Activated CD8-positive, alpha-beta memory T cell treated with anti-CD3 and anti-CD28 coated beads for 36 hours (primary cell): ENCODE measurements around the gene GLRA3. TPM values are rescaled to one million over a fixed set of nuclear protein-coding genes. Genes with fewer than 3 reads are reported as not detected.
"Not testable (repeated sequence)": the region's sequence is repeated elsewhere in the genome, so short reads cannot be mapped to it uniquely, and the experiment has no call there.

Experiments
- CTCF ChIA-PET: fragments of 350-600 bp; sonication (Branson Sonifier 250); formaldehyde crosslinking; loops from one replicate; lab custom pipeline; 2021; ENCODE audit warnings: antibody characterized with exemption; lab: Charles Lee
- POLR2A ChIA-PET: fragments of 350-600 bp; sonication (Branson Sonifier 250); formaldehyde crosslinking; loops from one replicate; lab custom pipeline; 2021; ENCODE audit warnings: antibody characterized with exemption; lab: Charles Lee
- total RNA-seq, 2 experiments: library from RNA; stranded (reverse); gene quantifications; one replicate each; pipeline ENCODE4 v1.2.3, GENCODE V29; 2021

GLRA3 gene
- total RNA-seq, 2 experiments from 2014 or later: not detected

DNA sequence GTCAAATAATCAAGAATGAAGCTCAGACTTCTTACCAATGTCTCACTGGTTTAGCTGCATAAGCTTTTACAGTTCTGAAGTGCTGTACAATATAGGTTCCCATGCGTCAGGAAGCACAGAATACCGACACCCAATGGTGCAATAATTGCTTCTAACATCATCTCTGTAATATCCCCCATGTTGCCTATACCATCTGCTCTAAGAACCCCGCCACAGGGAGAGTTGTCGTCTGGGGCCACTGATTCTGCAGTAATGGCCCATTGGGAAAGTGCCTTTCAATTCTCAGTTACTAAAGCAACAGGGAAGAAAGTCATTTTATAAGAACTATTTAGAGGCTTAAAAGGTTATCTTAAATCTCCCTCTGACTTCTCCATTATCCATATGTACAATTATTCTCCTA lies 94.9 kb downstream of the GLRA3 start:
- ChIA-PET POLR2A (no interaction called here), CTCF (no interaction called here)

DNA sequence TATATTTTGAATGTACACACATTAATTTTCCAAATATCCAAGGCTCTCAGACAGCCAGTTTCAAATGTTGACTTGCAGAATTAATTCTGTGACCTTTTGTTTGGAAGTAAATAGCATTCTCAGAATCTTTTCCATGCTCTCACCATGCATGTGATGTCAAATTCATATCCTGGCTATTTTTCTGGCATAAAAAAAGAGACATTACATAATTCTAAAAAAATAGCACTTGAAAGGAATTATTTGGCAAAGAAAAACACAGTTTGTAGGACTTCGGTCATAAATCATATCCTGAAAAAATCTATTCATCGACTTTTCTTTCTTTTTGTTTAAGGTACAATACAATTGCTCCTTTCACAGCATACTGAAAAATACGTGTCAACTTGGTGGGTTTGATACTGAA lies 111.2 kb downstream of the GLRA3 start:
- CTCF ChIA-PET: no interaction called here
- POLR2A ChIA-PET: no interaction called here

DNA sequence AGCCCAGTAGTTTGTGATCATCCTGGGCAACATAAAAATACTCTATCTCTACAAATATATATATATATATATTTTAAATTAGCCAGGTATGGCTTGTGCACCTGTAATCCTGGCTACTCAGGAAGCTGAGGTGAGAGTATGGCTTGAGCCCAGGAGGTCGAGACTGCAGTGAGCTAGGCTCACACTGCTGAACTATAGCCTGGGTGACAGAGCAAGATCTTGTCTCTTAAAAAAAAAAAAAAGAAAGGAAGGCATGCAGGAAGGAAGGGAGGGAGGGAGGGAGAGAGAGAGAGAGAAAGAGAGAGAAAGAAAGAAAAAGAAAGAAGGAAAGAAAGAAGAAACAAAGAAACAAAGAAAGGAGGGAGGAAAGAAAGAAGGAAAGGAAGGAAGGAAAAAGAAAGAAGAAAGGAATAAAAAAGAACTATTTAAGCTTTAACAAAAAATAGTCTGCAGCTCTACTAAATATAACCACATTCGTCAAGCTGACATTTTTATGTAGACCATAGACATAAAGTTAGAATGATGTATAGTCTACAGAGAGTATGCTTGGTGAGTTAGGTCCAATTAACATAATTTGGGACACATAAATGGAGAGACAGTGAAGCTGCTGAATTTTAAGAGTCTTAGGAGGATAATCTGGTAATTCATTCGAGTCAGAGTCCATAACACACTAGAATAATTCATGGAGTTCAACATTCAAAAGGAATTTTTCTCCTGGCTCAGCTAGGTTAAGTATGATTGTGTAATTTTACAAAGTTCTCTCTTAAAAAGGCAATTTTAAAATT lies 111.9 kb downstream of the GLRA3 start:
- CTCF ChIA-PET: no interaction called here

DNA sequence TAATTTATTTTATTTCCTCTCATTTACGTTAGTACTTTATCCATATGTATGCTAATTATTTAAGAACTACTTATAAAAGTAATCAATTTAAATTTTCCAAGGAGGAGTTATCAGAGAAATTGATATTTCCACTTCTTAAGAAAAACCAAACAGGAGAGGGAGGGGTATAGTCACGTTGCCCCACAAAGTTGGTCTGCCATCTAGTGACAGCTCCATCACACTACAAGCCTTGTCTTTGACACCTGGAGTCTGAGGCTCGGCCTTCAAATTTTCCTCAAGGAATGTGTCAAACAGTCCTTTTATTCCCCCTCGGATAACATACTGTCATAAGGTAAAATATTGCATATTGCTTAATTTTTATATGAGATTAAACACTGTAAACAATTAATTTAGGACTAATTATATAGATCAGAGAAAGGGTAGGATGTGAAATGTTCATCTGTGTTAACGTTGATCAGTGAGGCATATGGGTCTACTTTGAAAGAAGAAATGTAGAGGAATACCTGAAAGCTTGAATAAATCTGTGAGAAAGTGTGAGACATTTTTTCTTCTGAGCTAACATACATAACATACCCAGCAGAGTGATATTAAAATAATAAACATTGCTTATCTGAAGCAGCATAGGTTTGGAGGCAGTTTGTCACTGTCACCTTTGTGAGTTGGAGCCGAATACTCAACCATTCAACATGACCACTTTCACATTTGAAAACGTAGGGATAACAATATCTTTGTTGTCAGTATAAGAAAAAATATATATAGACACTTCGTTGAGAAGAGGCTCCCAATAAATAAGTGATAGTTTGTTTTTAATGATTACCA lies 114.4 kb downstream of the GLRA3 start:
- CTCF ChIA-PET: no interaction called here
- POLR2A ChIA-PET: no interaction called here

More for the DNA sequence above, 111.9 kb downstream of the GLRA3 start:
- POLR2A ChIA-PET: no interaction called here

DNA sequence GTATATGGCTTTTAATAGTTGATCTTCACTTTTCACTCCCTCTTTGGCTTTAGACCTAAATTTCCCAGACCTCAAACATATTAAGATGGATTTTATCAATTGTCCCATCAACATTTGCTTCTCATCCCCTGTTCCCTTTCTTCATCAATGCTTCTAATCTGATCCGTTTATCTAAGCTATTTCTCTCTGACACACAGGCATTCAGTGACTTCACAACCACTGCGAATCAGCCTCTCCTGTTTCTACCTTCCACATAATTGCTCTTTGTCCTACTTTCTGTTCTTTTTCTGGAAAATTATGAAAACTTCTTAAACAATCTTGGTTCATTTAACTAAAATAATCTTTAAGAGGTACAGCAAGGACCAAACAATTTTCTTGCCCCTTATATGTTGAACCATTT lies 115.2 kb downstream of the GLRA3 start:
- ChIA-PET CTCF (no interaction called here), POLR2A (no interaction called here)

DNA sequence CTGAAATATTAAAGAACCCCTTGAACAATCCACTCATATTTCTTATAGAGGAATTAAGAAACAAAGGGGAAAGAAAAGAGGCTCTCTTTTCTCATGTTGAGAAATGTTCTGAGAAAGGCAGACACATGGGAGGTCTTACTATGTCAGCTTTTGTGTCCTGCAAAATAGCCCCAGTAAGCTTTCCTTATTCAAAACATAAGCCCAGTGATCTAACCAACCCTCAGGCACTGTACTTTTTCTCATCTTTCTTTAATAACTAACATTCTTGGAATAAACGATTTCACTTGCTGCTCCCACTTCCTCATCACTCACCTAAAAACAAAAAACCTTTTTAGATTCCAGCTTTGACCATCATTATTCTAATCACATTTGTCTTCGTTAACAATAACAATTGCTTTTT lies 115.9 kb downstream of the GLRA3 start:
- CTCF ChIA-PET: no interaction called here
- POLR2A ChIA-PET: no interaction called here

DNA sequence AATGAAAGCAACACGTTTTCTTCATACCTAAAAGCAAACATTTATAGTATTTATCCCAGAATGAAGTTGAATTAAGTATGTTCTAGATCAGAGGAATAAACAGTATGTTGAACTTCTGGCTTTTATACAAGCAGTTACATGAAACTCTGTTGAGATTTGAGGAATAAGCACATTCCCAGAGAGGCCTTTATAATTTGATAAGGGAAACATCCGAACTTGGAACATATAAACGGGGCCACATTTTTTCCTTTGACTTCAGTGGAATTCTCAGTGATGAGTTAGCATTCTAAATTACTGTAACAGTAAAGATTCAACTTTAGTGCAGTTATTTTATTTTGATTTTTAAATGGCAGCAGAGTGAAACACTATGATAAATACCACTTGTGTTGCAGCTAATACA lies 119.5 kb downstream of the GLRA3 start:
- CTCF ChIA-PET: no interaction called here
- POLR2A ChIA-PET: no interaction called here

DNA sequence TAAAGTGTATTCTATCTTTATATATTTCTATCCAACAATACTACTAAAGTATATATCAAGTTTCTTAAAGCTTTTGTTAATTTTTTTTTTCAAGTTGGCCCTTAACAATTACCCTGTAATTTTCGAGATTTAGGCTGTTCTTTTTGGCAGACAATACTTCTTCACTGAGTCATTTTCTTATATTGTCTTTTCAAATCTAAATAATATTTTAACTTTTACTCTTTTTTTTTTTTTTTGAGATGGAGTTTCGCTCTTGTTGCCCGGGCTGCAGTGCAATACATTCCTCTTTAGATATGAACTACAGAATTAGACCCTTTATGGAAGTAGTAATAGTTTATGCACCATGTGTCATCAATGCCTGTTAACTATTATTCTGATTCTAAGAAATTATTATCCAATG lies 120.7 kb downstream of the GLRA3 start:
- POLR2A ChIA-PET: no interaction called here
- CTCF ChIA-PET: no interaction called here

DNA sequence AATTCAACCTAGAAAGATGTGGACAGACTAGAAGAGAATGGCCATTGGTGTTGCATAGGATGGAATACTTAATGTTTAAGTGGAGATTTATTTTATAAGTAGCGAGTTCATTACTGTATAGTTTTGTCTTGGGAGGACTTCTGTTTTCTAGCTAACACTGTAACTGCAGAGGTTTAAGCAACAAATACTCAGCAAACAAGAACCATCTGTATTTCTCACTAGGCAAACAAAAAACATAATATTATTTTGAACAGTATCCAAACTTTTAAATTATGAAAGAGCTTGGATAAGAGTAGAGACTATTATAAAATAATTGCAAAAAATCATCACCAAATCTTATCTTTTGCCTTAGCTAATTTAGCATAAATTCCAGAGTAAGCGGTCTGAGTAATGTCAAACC lies 121.1 kb downstream of the GLRA3 start:
- POLR2A ChIA-PET: no interaction called here
- CTCF ChIA-PET: no interaction called here

DNA sequence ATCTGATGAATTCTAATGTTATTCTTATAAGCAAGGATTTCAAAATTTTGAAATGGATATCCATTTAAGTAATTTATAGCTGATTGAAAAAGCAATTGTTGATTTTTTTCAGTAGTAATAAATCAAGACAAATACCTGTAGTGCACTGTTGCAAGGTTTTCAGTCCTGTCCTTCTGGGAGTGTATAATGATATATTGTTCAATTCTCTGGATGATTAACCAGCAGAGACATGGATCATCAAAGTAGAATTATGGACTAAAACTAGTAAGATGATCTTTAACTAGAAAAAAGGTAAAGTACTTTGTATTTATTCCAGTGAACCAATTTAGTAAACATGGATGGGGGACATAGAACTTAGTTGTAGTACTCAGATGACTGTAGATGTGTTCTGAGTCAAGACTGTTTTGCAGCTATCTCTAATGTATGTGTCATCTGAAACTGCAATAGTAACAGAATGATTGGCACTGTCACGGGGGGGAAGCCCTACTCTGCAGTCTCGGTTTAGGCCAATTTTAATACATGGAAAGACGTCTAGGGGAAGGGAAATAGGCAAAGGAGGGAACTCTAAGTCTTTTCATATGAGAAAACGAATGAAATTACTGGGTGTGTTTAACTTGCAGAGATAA lies 121.9 kb downstream of the GLRA3 start:
- CTCF ChIA-PET: no interaction called here

DNA sequence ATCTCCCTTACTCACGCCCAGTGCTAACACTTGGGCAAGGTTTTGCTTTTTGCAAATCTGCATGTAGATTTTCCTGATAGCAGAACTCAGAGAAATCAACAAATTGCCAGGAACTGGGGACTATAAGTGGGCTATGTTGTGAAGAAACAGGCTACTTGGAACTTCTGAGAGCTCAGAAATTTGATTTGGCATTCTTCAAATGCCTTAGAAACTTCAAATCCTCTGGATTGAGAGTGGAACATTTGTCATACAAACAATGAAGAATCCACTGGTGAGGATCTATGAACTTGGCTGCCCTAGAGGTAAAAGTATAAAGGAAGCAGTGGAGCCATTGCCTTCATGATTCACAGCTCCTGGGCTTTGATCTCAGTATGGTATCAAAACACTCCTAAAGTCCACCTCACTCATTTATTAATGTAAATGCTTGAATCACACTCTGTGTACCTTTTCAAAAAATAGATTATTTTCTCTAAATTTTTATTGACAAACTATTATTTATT lies 126.0 kb downstream of the GLRA3 start:
- ChIA-PET CTCF (no interaction called here), POLR2A (no interaction called here)

More for the DNA sequence above, 121.9 kb downstream of the GLRA3 start:
- POLR2A ChIA-PET: no interaction called here

DNA sequence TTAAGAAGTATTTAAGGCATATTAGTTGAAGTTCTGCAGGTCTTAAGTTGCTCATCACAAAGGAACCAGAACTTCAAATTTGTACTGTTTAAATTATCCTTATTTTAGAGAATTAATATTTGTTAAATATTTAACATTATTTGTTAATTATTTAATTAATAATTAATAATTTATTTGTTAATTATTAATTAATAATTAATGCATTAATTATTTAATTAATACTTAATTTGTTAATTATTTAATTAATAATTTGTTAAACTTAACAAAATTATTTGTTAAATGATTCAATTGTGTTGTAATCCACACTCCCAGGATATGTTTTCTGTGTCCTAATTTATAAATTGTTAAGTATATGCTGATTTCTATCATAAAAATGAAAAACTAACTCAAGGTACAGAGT lies 129.4 kb downstream of the GLRA3 start:
- ChIA-PET CTCF (no interaction called here), POLR2A (no interaction called here)

DNA sequence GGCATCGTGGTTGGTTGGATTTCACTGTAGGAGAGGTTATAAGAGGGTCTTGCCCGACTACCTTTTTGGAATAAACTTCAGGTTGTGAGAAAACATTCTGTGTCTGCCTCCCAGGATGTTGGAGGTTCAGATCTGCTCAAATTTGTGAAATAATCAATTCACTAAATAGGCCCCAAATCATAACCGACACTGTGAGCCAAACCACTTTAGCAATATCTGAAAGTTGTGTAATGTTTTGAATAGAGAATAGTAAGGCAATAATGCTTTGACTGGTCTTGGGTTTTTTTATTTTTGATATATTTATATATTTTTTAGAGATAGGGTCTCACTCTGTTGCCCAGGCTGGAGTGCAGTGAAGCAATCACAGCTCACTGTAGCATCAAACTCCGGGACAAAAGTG lies 131.2 kb downstream of the GLRA3 start:
- POLR2A ChIA-PET: no interaction called here
- CTCF ChIA-PET: no interaction called here

DNA sequence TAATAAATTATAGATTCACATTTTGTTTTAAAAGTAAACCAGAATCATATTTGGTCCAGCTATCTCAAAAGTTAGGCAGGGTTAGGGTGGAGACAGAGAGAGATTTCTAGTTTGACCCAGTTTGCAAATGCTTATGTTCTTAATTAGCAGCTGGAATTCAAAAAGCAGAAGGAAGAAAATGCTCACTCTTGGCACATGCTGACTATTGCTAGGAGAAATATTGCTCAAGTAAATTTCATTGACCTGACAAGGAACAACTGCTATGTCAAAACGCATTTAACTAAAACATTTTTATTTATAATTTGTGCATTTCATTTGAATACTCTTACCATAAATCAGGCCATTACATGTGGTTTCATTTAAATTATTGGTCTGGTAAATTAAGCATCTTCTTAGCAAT lies 131.8 kb downstream of the GLRA3 start:
- CTCF ChIA-PET: no interaction called here
- POLR2A ChIA-PET: no interaction called here

DNA sequence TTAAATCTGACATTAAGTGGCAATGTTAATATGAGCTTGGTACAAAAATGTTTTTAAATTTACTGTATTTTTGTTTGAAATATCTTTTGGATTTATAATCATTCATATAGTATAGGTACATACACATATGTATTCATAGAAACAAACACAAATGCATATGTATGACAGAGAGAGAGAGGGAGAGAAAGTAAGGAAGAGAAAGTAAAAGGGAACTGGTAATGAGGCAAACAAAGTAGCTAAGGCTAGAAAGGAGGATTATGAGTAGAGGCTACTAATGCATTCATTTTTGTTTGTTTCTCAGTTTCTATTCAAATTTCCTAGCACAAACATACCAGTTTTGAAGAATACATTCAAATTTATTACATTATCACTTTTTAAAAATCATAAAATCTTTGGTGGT lies 132.4 kb downstream of the GLRA3 start:
- CTCF ChIA-PET: no interaction called here
- POLR2A ChIA-PET: no interaction called here

DNA sequence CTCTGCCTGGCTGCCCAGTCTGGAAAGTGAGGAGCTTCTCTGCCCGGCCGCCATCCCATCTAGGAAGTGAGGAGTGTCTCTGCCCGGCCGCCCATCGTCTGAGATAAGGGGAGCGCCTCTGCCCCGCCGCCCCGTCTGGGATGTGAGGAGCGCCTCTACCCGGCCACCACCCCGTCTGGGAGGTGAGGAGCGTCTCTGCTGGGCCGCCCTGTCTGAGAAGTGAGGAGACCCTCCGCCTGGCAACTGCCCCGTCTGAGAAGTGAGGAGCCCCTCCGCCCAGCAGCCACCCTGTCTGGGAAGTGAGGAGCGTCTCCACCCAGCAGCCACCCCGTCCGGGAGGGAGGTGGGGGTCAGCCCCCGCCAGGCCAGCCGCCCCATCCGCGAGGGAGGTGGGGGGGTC lies 137.2 kb downstream of the GLRA3 start:
- POLR2A ChIA-PET, CTCF ChIA-PET: not testable (repeated sequence)

DNA sequence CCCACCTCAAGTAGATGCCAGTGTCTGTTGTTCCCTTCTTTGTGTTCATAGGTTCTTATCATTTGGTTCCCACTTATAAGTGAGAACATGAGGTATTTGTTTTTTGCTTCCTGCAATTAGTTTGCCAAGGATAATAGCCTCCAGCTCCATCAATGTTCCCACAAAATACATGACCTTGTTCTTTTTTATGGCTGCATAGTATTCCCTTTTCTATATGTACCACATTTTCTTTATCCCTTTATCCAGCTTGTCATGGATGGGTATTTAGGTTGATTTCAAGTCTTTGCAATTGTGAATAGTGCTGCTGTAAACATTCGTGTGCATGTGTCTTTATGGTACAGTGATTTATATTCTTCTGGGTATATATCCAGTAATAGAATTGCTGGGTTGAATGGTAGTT lies 138.4 kb downstream of the GLRA3 start:
- CTCF ChIA-PET: no interaction called here

DNA sequence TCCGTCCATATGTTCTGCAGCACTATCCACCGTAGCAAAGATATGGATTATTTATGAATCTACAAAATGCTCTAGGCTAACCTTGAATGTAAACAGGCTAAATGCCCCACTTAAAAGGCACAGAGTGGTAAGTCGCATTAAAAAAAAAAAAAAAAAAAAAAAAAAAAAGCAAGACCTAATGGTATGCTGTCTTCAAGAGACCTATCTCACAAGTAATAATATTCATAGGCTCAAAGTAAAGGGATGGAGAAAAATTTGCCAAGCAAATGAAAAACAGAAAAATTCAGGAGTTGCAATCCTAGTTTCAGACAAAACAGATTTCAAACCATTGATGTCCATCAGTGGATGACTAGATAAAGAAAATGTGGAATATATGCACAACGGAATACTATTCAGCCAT lies 139.4 kb downstream of the GLRA3 start:
- CTCF ChIA-PET: no interaction called here
- POLR2A ChIA-PET: no interaction called here

More for the DNA sequence above, 138.4 kb downstream of the GLRA3 start:
- POLR2A ChIA-PET: no interaction called here

DNA sequence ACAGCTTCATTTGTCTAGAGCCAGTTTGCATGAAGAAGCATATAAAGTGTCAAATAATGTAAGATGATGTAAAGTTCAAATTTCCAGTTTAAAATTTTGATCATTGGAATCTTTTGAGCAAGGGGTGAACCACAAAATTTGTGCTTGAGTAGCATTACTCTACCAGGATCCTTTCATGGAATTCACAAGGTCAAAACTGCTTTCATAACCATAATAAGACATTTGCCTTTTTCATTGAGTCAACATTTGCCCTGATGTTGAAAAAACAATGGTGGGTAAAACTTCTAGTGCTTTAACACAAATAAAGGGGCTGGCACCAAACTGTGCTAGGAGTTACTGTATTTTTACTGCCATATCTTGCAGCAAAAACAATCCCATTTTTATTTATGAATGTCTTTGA lies 142.2 kb downstream of the GLRA3 start:
- ChIA-PET CTCF (no interaction called here), POLR2A (no interaction called here)

DNA sequence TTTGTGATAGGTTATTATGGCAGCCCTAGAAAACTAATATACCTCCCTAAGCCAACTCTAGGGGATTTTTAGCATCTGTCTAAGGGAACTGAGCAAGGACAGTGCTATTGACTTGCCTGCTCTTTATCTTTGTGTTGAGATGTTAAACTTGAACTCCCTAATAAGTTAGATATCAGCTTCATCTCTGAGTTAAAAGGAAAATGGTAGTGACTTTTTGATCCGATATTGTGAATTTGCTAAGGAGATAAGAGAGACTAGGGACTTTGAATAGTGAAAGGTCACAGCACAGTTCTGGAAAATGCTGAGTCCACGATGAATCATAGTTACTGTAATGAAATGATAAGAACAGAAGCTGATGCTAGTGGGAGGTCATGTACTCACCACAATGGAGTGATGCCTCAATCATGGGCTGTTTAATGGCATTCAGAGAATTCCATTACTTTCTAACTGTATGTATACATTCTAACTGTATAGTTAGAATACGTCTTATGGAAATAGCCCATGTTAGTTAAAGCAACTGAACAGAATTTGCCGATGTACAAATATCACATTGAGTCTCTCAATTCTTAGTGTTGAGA lies 147.2 kb downstream of the GLRA3 start:
- ChIA-PET POLR2A (no interaction called here), CTCF (no interaction called here)
